DMS79 (cell line): ENCODE data around the gene NDFIP2.

Experiments
- DNase-seq: peaks from one replicate; lab custom pipeline; 2025; lab: John Stamatoyannopoulos, UW

The NDFIP2 gene

DNA sequence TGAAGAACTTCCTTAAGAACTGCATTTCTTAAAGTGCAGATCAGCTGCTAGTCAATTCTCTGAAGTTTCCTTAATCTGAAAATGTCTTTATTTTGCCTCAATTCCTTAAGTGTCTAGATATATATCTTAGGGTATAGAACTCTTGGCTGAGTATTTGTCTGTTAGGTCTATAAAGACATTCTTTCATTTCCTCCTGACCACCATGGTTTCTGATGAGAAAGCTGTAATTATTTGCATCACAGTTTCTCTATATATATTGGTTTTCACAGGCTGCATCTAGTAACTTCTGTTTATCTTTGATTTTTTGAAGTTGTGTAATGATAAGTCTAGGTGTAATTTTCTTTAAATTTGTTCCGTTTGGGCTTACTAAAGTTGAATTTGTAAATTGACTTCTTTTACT, 15.2 kb downstream of the NDFIP2 start:
- no peak for DNase-seq

GRCh38 chr13:79497064-79497463, 16.1 kb downstream of the NDFIP2 start:
- no peak for DNase-seq

- DNase-seq, result no peak
Measured at GRCh38 chr13:79497852-79498251, 16.9 kb downstream of the NDFIP2 start.

DNA sequence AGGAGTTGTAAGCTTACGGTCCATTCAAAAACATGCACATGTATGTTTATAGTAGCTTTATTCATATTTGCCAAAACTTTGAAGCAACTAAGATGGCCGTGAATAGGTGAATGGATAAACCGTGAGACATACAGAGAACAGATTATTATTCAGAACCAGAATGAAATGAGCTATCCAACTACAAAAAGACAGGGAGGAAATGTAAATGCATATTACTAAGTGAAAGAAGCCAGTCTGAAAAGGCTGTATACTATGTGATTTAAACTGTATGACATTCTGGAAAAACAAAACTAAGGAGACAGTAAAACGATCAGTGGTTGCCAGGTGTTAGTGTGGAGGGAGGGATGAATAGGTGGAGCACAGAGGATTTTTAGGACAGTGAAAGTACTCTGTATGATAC, 19.9 kb downstream of the NDFIP2 start:
- DNase-seq, result no peak

GRCh38 chr13:79501538-79502232, 20.7 kb downstream of the NDFIP2 start:
- DNase-seq, result no peak

GRCh38 chr13:79502859-79503468, 22.0 kb downstream of the NDFIP2 start:
- no peak for DNase-seq

DNA sequence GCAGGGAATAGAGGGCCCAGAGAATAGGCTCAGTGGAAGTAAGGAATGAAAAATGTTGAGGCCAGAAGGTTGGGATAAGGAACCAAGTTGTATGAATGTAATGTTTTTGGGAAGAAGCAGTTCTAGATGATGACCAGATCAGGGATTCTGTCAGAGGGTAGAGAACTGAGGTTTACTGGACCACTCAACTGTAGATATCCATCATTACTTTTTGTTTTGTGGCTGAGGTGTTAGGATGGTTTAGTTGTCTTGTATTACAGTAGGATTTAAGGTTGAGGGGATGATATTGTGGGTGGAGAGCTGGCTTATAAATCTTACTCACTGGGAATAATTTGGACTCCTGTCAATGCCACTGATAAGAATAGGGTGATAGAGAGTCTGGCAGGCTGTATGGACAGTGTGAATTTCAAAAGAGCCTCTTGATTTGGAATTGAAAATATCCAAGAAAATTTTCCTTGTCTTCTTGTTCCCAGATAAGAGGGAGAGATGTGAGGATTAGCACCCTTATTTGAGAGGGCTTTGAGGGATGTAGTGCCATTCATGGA, 22.6 kb downstream of the NDFIP2 start:
- DNase-seq, result no peak

DNA sequence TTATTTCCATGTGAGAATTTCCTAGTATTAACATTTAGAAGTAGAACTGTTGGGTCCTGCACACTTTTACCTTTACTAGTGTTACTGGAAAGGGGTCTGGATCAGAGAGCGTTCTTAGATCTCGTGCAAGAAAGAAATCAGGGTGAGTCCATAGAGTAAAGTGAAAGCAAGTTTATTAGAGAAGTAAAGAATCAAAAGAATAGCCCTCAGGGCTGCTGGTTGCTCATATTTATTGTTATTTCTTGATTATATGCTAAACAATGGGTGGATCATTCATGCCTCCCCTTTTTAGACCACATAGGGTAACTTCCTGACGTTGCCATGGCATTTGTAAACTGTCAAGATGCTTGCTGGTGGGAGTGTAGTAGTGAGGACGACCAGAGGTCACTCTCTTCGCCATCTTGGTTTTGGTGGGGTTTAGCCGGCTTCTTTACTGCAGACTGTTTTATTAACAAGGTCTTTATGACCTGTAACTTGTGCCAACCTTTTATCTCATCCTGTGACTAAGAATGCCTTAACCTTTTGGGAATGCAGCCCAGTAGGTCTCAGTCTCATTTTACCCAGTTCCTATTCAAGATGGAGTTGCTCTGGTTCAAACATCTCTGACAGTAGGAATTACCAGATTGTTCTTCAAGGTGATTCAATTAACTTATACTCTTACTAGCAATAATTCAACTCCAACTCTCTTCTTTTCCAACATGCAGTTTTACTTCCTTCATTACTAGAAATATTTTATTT, 27.4 kb downstream of the NDFIP2 start:
- no peak for DNase-seq

DNA sequence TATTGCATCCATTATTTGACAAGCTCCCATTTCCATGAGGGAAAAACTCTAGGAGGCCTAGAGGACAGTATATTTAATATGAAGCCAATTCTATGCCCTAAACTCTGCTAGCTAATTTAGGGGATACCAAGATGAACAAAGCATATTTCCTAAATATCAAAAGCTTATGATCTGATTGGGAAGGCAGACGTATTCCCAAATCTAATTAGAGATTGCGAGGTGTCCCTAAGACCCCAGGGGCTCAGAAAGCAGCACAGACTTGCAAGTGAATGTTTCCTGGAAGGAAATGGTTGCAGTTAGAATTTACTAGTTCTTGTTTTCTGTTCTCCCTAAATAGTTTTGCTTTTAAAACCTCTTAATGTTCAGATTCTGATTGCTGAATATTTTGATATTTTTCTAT, 30.7 kb downstream of the NDFIP2 start:
- no peak for DNase-seq

DNA sequence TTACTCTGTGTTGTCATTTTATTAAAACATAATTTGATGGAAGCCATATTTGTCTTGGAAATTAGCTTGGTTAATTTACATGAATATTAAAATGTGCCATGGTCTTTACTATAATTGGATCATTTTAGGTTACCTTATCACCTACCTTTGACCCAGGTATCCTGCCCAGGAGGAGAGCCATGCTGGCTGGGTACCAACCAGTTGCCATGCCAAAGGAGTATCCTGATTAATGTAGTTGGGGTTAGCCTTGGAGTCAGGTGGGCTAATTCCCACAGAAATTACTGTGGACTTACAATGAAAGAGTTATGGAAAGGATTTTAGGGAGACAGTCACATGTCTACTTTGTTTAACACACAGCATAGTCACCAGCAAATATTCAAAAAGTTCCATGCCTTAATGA, 32.0 kb downstream of the NDFIP2 start:
- no peak for DNase-seq

DNA sequence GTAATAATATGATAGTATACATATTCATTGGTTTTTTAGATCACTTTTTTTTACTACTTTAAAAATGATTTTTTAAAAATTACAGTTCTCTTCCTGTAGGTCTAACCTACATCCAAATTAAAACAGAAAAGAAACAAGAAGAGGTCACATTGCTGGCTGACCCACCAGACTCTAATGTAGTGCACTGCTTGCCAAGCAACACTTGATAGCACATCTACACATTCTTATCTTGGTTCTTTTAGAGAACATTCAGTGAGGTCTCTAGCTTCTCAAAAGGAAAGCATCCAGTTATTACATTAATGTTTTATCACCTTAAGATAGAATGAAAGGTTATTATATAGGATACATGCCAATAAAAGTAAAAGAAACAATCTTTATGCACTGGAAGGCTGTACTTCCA, 35.6 kb downstream of the NDFIP2 start:
- no peak for DNase-seq

- DNase-seq, result no peak
Measured at GRCh38 chr13:79519255-79519654, 38.3 kb downstream of the NDFIP2 start.

DNA sequence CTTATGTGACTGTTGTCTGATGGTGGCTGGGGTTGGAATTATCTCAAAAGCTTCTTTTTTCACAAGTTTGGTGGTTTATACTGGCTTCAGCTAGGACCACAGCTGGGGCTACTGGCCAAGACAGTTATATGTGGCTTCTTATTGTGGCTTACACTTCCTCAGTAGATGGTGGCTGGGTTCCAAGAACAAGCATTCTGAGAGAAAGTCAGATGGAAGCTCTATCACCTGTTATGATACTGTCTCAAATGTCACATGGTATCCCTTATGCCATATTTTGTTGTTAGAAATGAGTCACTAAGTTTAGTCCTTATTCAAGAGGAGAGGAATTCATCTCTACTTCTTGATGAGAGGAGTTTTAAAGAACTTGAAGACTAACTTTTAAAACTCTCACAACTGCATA, 41.6 kb downstream of the NDFIP2 start:
- no peak for DNase-seq

- no peak for DNase-seq
Measured at GRCh38 chr13:79525064-79525857, 44.3 kb downstream of the NDFIP2 start.

DNA sequence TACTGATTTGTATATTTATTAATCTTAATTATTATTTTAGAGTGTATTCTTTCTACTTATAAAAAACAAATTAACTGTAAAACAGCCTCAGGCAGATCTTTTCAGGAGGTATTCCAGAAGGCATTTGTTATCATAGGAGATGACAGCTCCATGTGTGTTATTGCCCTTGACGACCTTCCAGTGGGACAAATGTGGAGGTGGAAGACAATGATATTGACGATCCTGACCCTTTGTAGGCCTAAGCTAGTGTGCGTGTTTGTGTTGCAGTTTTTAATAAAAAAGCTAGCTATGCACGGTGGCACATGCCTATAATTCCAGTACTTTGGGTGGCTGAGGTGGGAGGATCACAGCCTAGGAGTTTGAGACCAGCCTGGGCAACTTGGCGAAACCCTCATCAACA, 46.7 kb downstream of the NDFIP2 start:
- DNase-seq, result no peak

DNA sequence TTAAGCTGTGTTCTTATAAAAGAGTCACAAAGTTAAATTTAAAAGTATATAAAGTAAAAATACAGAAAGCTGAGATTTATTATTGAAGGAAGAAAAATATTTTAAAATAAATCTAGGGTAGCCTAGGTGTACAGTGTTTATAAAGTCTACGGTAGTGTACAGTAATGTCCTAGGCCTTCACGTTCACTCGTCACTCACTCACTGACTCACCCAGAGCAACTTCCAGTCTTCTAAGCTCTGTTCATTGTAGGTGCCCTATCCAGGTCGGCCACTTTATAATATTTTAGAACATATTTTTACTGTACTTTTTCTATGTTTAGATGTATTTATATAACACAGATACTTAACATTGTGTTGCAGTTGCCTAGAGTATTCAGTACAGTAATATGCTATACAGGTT, 47.4 kb downstream of the NDFIP2 start:
- no peak for DNase-seq

GRCh38 chr13:79528759-79529191, 47.8 kb downstream of the NDFIP2 start:
- no peak for DNase-seq

DNA sequence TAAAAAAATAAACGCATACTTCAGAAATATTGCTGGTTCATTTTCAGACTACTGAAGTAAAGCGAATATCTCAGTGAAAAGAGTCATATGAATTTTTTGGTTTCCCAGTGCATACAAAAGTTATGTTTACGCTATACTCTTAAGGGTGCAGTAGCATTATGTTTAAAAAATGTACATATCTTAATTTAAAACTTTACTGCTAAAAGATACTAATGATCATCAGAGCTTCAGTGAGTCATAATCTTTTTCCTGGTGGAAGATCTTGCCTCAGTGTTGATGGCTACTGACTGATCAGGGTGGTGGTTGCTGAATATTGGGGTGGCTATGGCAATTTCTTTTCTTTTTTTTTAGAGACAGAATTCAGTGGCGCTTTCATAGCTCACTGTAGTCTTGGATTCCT, 48.9 kb downstream of the NDFIP2 start:
- no peak for DNase-seq

- DNase-seq, result no peak
Measured at GRCh38 chr13:79530270-79530669, 49.3 kb downstream of the NDFIP2 start.

DNA sequence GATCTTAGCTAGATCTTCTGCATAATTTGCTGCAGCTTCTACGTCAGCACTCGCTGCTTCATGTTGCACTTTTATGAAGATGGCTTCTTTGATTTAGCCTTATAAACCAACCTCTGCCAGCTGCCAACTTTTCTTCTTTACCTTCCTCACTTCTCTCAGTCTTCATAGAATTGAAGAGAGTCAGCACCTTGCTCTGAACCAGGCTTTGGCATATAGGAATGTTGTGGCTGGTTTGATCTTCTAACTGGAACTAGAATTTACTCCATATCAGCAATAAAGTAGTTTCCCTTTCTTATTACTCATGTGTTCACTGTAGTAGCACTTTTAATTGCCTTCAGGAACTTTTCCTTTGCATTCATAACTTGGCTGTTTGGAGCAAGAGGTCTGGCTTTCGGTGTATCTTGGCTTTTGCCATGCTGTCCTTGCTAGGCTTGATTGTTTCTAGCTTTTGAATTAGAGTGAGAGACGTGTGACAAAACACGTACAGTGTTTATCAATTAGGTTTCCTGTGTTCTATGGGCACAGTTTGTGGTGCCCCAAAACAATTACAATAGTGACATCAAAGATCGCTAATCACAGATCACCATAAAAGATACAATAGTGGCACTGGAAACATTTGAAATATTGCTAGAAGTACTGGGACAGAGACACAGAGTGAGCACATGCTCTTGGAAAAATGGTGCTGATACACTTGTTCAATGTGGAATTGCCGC, 50.7 kb downstream of the NDFIP2 start:
- no peak for DNase-seq

DNA sequence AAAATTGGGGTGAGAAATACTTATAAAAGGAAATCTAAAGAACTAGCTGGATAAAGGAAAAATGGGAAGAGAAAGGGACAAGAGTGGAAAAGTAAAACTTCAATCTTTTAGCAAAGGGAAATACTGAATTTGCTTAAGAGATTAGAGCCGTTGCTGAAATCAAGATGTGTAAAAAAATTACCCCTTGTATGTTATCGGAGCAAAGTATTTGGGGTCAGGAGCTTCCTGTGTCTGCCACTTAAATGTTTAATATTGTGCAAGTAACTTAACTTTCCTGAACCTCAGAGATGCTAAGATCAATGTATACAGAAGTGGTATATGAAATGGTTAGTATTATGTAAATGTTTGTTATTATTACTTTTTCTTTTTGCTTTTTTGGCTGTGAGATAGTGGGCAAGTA, 51.6 kb downstream of the NDFIP2 start:
- no peak for DNase-seq
